CD4-positive, alpha-beta memory T cell (primary cell): Measurements from ENCODE around the gene UBE2I. TPM values are rescaled to one million over a fixed set of nuclear protein-coding genes. Genes with fewer than 3 reads are reported as not detected.
A peak's percentile ranks its signal among the peaks of the same experiment; 100 is the strongest.

Experiments
- CTCF ChIA-PET: fragments of 350-600 bp; sonication (Branson Sonifier 250); formaldehyde crosslinking; loops from one replicate; lab custom pipeline; 2021; ENCODE audit warnings: inconsistent platforms; ENCODE audit not compliant: partially characterized antibody; lab: Charles Lee
- POLR2A ChIA-PET: fragments of 350-600 bp; sonication (Branson Sonifier 250); formaldehyde crosslinking; loops from one replicate; lab custom pipeline; 2021; ENCODE audit not compliant: partially characterized antibody; lab: Charles Lee
- DNase-seq, 5 donors: peaks; one replicate each; pipeline versions ENCODE4 v3.0.0 to v3.0.0-alpha.2; 2020 to 2022; ENCODE audit warnings: mixed read lengths in 1 of 5
- H3K27ac ChIP-seq: one replicate; pipeline ENCODE4 v1.7.0; 2013; ENCODE audit warnings: low read depth, low read length
- H3K27me3 ChIP-seq: 2 replicates; pipeline ENCODE4 v1.7.0; 2013; ENCODE audit warnings: mild to moderate bottlenecking, low read length, moderate library complexity; ENCODE audit not compliant: insufficient read depth
- H3K36me3 ChIP-seq: 2 replicates; pipeline ENCODE4 v1.7.0; 2013; ENCODE audit warnings: mild to moderate bottlenecking, low read length, moderate library complexity; ENCODE audit not compliant: insufficient read depth
- H3K4me1 ChIP-seq: 2 replicates; pipeline ENCODE4 v1.7.0; 2013; ENCODE audit warnings: mild to moderate bottlenecking, low read length, moderate library complexity; ENCODE audit not compliant: insufficient read depth
- H3K4me3 ChIP-seq, 2 donors: one replicate each; pipeline ENCODE4 v1.7.0; 2013; ENCODE audit warnings: low read length in 2 of 2, mild to moderate bottlenecking in 1 of 2
- H3K9me3 ChIP-seq, 2 donors: one replicate each; pipeline ENCODE4 v1.7.0; 2013; ENCODE audit warnings: low read length in 2 of 2, control low read depth in 1 of 2; ENCODE audit not compliant: control insufficient read depth in 1 of 2
- H3K27ac Mint-ChIP-seq, 7 donors: one replicate each; pipeline ENCODE4 v1.8.0; 2020 to 2021; ENCODE audit warnings: mixed read lengths in 7 of 7, mild to moderate bottlenecking in 6 of 7, inconsistent platforms in 3 of 7, moderate library complexity in 3 of 7
- H3K27me3 Mint-ChIP-seq, 2 donors: one replicate each; pipeline ENCODE4 v1.8.0; 2020 to 2021; ENCODE audit warnings: mixed read lengths in 2 of 2
- H3K36me3 Mint-ChIP-seq, 2 donors: one replicate each; pipeline ENCODE4 v1.8.0; 2020 to 2021; ENCODE audit warnings: mixed read lengths in 2 of 2, inconsistent platforms in 1 of 2, mild to moderate bottlenecking in 1 of 2
- H3K4me1 Mint-ChIP-seq, 4 donors: one replicate each; pipeline ENCODE4 v1.8.0; 2020 to 2021; ENCODE audit warnings: mixed read lengths in 4 of 4, mild to moderate bottlenecking in 1 of 4
- H3K4me3 Mint-ChIP-seq, 8 donors: one replicate each; pipeline ENCODE4 v1.8.0; 2020 to 2021; ENCODE audit warnings: mixed read lengths in 8 of 8, mild to moderate bottlenecking in 7 of 8, moderate library complexity in 6 of 8, inconsistent platforms in 3 of 8
- H3K9me3 Mint-ChIP-seq, 8 donors: one replicate each; pipeline ENCODE4 v1.8.0; 2020 to 2021; ENCODE audit warnings: mixed read lengths in 8 of 8, mild to moderate bottlenecking in 5 of 8, inconsistent platforms in 3 of 8, moderate library complexity in 1 of 8
- intact Hi-C: fragments of 100-400 bp; cut with micrococcal nuclease; formaldehyde crosslinking; loops from one replicate; pipeline ENCODE4 v1.15.1; 2023
- polyA plus RNA-seq, 2 donors: library from polyadenylated mRNA; unstranded; fragments of 300-500 nt; fragmentation: Illumina TruSeq; gene quantifications; one replicate each; pipeline ENCODE4 v1.2.3, GENCODE V29; 2021
- total RNA-seq, 2 experiments: library from RNA; stranded (reverse); gene quantifications; one replicate each; pipeline ENCODE4 v1.2.3, GENCODE V29; 2021

The UBE2I gene
- total and polyA plus RNA-seq, 4 experiments from 2014 or later = 100 to 177 (median 138) TPM

DNA sequence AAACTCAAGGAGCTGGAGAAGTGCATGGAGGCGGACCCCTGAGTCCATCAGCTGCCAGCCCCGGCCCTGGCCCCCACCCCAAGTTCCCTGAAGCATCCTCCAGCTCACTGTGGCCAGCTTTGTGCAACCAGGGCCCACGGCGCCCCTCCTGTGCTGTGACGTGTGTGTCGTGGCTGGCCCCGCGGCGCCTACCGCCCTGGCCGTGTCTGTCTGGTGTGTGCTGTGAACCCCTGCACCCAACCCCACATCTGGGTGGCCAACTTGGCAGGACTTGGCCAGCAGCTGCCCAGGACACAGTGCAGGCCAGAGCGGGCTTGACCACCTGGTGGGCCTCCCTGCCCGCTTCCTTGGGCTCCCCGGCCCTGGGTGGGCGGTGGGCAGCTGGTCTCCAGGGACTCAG lies 39.0 kb downstream of the UBE2I start:
- peak overlapping the region in 1 of 7 donors; percentile 85 for H3K27ac Mint-ChIP-seq
- peaks cover 17% of the 10 kb centered on the region for H3K36me3 ChIP-seq
- H3K9me3 Mint-ChIP-seq = peaks cover 0 to 11% (median 0%) of the 10 kb centered on the region in 8 donors
- no peaks in the 10 kb centered on the region for H3K27me3 Mint-ChIP-seq
- DNase-seq = no peak
- H3K27me3 ChIP-seq = no peaks in the 10 kb centered on the region
- peaks cover 21% of the 10 kb centered on the region for H3K4me1 ChIP-seq
- no peak overlapping the region for H3K4me3 ChIP-seq
- H3K36me3 Mint-ChIP-seq = peaks cover 4 to 9% of the 10 kb centered on the region in 2 donors
- peaks cover 6 to 30% (median 19%) of the 10 kb centered on the region in 4 donors for H3K4me1 Mint-ChIP-seq
- no peak overlapping the region for H3K27ac ChIP-seq
- POLR2A ChIA-PET = interaction anchor here (0.7 to 1.3 kb wide), 2 partner anchors 11 to 12 kb away, joined by 3 to 5 read pairs; no protein-coding TSS in a partner anchor
- CTCF ChIA-PET = interaction anchor here (0.6 to 1.2 kb wide), 2 partner anchors 17 to 53 kb away, joined by 3 read pairs; no protein-coding TSS in a partner anchor
- intact Hi-C loops = no loop called here
- H3K9me3 ChIP-seq = no peaks in the 10 kb centered on the region
- H3K4me3 Mint-ChIP-seq = peak overlapping the region in 1 of 8 donors; percentile 73

DNA sequence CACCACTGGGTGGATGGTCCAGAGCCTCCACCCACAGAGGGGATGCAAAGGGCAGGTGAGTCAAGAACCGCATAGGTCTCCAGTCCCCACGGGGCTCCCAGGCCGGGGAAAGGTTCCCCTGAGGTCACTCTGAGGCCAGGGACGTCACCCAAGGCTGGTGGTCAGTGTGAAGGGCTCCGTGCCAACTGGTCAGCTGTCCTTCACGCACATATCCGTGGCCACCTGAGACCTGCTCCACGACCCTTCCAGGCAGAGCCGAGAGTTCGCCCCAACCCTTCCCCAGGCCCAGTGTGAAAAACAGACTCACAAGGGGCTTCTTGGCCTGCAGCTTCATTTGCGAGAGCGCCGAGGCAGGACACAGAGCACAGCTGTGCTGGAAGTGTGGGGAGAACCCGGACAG lies 39.5 kb downstream of the UBE2I start:
- no peak overlapping the region for H3K27ac ChIP-seq
- peaks cover 4 to 8% of the 10 kb centered on the region in 2 donors for H3K36me3 Mint-ChIP-seq
- ChIA-PET POLR2A (interaction anchor here (0.7 to 1.3 kb wide), 2 partner anchors 11 to 12 kb away, joined by 3 to 5 read pairs; no protein-coding TSS in a partner anchor), CTCF (no interaction called here)
- H3K27me3 ChIP-seq = no peaks in the 10 kb centered on the region
- H3K4me1 Mint-ChIP-seq = peaks cover 11 to 34% (median 23%) of the 10 kb centered on the region in 4 donors
- H3K27ac Mint-ChIP-seq = peak overlapping the region in 1 of 7 donors; percentile 85
- H3K36me3 ChIP-seq = peaks cover 17% of the 10 kb centered on the region
- intact Hi-C loops = no loop called here
- no peaks in the 10 kb centered on the region for H3K9me3 ChIP-seq
- H3K27me3 Mint-ChIP-seq = no peaks in the 10 kb centered on the region
- H3K4me3 Mint-ChIP-seq = peak overlapping the region in 2 of 8 donors; percentile 29 to 73
- H3K4me1 ChIP-seq = peaks cover 23% of the 10 kb centered on the region
- DNase-seq = peak in 1 of 5 donors; percentile 13
- H3K4me3 ChIP-seq = no peak overlapping the region
- H3K9me3 Mint-ChIP-seq = peaks cover 0 to 11% (median 0%) of the 10 kb centered on the region in 8 donors

DNA sequence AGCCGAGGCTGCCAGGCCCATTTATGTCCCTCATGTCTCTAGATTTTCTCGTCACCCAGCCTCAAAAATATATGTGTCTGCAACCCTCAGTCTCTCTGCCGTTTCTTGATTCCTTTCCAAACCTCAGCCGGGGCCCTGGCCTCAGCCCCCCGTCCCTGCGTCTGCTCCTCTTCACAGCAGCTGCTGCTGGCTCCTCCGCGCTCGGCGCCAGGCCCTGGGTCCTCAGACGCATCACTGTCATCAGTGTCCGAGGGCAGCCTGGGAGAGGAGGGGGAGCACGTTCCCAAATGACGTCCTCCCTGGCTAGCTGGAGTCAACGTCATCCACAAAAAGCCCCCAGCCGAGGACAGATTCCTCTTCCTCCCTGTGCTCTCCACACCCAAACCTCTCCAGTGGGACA lies 39.9 kb downstream of the UBE2I start:
- Mint-ChIP-seq H3K4me1 (peaks cover 13 to 35% (median 25%) of the 10 kb centered on the region in 4 donors), H3K27ac (peak overlapping the region in 2 of 7 donors; percentile 60 to 85), H3K9me3 (peaks cover 0 to 11% (median 0%) of the 10 kb centered on the region in 8 donors), H3K4me3 (peak overlapping the region in 1 of 8 donors; percentile 29), H3K36me3 (peaks cover 4 to 8% of the 10 kb centered on the region in 2 donors), H3K27me3 (no peaks in the 10 kb centered on the region)
- H3K27ac ChIP-seq = no peak overlapping the region
- H3K4me1 ChIP-seq = peaks cover 23% of the 10 kb centered on the region
- no peaks in the 10 kb centered on the region for H3K27me3 ChIP-seq
- H3K9me3 ChIP-seq = no peaks in the 10 kb centered on the region
- ChIA-PET POLR2A (interaction anchor here (0.8 kb wide), 1 partner anchor 31 kb away, joined by 3 read pairs; no protein-coding TSS in a partner anchor), CTCF (no interaction called here)
- intact Hi-C loops = no loop called here
- H3K36me3 ChIP-seq = peaks cover 17% of the 10 kb centered on the region
- no peak overlapping the region for H3K4me3 ChIP-seq
- peak in 1 of 5 donors; percentile 23 for DNase-seq

DNA sequence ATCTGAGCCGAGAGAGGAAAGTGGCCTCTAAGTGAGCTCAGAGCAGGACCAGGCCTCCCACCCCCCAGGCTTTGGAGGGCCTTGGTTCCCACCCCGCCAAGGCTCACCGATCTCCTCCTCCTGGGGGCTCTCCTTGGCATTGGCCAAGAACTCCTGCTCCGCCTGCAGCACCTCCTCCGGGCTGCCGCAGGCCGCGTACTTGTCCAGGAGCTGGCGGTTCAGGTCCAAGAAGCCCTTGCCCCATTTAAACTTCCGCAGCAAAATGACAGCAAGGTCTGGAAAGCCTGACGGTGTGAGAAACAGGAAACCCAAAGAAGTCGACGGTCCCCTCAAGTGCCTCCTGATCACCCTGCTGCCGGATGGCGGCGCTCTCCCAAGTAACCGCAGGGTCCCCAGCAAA lies 40.5 kb downstream of the UBE2I start:
- intact Hi-C loops = no loop called here
- DNase-seq = peak in 1 of 5 donors; percentile 1
- H3K4me3 Mint-ChIP-seq = peak overlapping the region; percentile 22 to 82 (median 68)
- H3K27ac Mint-ChIP-seq = peak overlapping the region in 4 of 7 donors; percentile 37 to 85 (median 82)
- Histone ChIP-seq H3K27me3 (no peaks in the 10 kb centered on the region), H3K36me3 (peaks cover 17% of the 10 kb centered on the region), H3K27ac (no peak overlapping the region), H3K4me3 (no peak overlapping the region), H3K9me3 (no peaks in the 10 kb centered on the region), H3K4me1 (peaks cover 23% of the 10 kb centered on the region)
- peaks cover 15 to 39% (median 25%) of the 10 kb centered on the region in 4 donors for H3K4me1 Mint-ChIP-seq
- POLR2A ChIA-PET = interaction anchor here (0.8 to 1.9 kb wide), 3 partner anchors 10 to 41 kb away, joined by 3 to 7 read pairs (median 3); partner anchors contain the start of gene UBE2I
- H3K36me3 Mint-ChIP-seq = peaks cover 4 to 8% of the 10 kb centered on the region in 2 donors
- CTCF ChIA-PET = interaction anchor here (0.6 kb wide), 1 partner anchor 14 kb away, joined by 3 read pairs; no protein-coding TSS in a partner anchor
- H3K27me3 Mint-ChIP-seq = no peaks in the 10 kb centered on the region
- peaks cover 0 to 11% (median 0%) of the 10 kb centered on the region in 8 donors for H3K9me3 Mint-ChIP-seq

DNA sequence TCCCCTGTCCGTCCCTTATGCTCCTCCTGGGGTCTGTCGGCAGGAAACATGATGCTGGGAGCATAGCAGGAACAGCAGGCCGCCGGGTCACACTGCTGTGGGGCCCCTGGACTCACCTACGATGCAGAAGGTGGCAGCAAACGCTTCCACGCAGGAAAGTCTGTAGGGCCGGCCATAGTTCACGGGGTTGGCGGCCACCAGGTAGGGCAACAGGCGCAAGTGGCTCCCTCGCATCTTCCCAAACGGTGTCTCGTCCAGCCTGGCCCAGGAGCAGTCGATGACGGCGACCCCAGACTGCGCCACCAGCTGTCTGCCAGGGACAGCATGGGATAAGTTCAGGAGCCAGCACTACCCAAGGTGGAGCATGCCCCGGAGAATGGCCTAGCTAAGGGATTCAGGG lies 41.3 kb downstream of the UBE2I start:
- Mint-ChIP-seq H3K9me3 (peaks cover 0 to 11% (median 0%) of the 10 kb centered on the region in 8 donors), H3K27me3 (no peaks in the 10 kb centered on the region), H3K27ac (peak overlapping the region in 4 of 7 donors; percentile 43 to 90 (median 84)), H3K36me3 (peaks cover 4 to 8% of the 10 kb centered on the region in 2 donors), H3K4me3 (peak overlapping the region; percentile 70 to 86 (median 79)), H3K4me1 (peaks cover 18 to 46% (median 29%) of the 10 kb centered on the region in 4 donors)
- Histone ChIP-seq H3K27ac (peak overlapping the region; percentile 75), H3K36me3 (peaks cover 17% of the 10 kb centered on the region), H3K9me3 (no peaks in the 10 kb centered on the region), H3K4me1 (peaks cover 23% of the 10 kb centered on the region), H3K27me3 (no peaks in the 10 kb centered on the region), H3K4me3 (peak overlapping the region in 1 of 2 donors; percentile 82)
- POLR2A ChIA-PET = interaction anchor here (0.6 to 1.9 kb wide), 6 partner anchors 8 to 355 kb away, joined by 3 to 7 read pairs (median 4); partner anchors contain the start of genes MAPK8IP3 and UBE2I
- no peak for DNase-seq
- CTCF ChIA-PET = no interaction called here
- intact Hi-C loops = loop anchor here (1.0 kb wide), 1 partner anchor 41 kb away; the partner anchor contains the start of gene UBE2I

DNA sequence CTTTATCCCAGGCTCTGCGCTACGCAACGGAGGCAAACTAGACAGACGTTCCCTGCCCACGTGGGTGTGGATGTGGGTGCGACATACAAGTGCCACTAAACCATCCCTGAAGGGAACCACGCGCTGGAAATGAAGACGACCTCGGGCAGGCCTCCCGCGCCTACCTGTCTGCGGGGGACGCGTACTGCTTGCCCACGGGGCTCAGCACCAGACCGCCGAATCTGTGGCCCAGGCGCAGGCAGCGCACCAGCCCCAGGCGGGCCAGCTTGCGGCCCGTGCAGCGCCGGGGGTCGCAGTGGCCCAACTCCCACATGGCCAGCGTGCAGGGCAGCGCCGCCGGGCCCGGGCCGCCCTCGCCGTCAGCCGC lies 41.8 kb downstream of the UBE2I start:
- Histone ChIP-seq H3K27ac (peak overlapping the region; percentile 75), H3K27me3 (no peaks in the 10 kb centered on the region), H3K36me3 (peaks cover 17% of the 10 kb centered on the region), H3K4me3 (peak overlapping the region; percentile 17 to 82), H3K9me3 (no peaks in the 10 kb centered on the region), H3K4me1 (peaks cover 23% of the 10 kb centered on the region)
- ChIA-PET CTCF (no interaction called here), POLR2A (interaction anchor here (1.1 to 1.9 kb wide), 5 partner anchors 9 to 42 kb away, joined by 3 to 7 read pairs (median 3); partner anchors contain the start of gene UBE2I)
- intact Hi-C loops = loop anchor here (1.0 kb wide), 1 partner anchor 42 kb away; the partner anchor contains the start of gene UBE2I
- peaks cover 18 to 48% (median 29%) of the 10 kb centered on the region in 4 donors for H3K4me1 Mint-ChIP-seq
- DNase-seq = peak in 1 of 5 donors; percentile 22
- H3K27me3 Mint-ChIP-seq = no peaks in the 10 kb centered on the region
- peak overlapping the region; percentile 74 to 86 (median 79) for H3K4me3 Mint-ChIP-seq
- peak overlapping the region in 6 of 7 donors; percentile 66 to 90 (median 84) for H3K27ac Mint-ChIP-seq
- peaks cover 0 to 11% (median 0%) of the 10 kb centered on the region in 8 donors for H3K9me3 Mint-ChIP-seq
- peaks cover 4 to 8% of the 10 kb centered on the region in 2 donors for H3K36me3 Mint-ChIP-seq
